ENCODE measurements around the gene XKR7.
"Not testable (repeated sequence)": the region's sequence is repeated elsewhere in the genome, so short reads cannot be mapped to it uniquely, and the experiment has no call there.

Gene XKR7, protein sequence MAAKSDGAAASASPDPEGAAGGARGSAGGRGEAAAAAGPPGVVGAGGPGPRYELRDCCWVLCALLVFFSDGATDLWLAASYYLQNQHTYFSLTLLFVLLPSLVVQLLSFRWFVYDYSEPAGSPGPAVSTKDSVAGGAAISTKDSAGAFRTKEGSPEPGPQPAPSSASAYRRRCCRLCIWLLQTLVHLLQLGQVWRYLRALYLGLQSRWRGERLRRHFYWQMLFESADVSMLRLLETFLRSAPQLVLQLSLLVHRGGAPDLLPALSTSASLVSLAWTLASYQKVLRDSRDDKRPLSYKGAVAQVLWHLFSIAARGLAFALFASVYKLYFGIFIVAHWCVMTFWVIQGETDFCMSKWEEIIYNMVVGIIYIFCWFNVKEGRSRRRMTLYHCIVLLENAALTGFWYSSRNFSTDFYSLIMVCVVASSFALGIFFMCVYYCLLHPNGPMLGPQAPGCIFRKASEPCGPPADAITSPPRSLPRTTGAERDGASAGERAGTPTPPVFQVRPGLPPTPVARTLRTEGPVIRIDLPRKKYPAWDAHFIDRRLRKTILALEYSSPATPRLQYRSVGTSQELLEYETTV

DNA sequence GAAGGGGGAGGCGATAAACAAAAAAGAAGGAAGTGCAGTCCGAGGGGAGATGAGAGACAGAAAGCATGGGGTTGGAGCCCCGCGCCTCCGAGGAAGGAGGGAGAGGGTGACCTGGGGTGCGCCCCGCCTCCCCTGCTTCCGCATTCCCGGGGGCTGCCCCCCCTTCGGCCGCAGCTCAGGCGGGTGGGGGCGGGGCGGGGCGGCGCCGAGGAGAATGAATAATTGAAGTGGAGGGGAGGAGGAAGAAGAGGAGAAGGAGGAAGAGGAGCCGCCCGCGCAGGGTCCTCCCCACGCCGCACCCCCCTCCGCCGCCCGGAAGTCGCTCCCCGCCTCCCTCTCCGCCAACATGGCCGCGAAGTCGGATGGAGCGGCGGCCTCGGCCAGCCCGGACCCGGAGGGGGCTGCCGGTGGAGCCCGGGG is at the start of gene XKR7:
TSS of gene XKR7 (plus strand) at position 322 of the 420 bp plus-strand sequence. CDS start at position 347, 25 bp downstream.
- Mint-ChIP-seq H3K9me3 (no peaks in the 10 kb centered on the region), H3K27ac (no peak within 1 kb of the TSS), H3K27me3 (peaks cover 61% of the 10 kb centered on the region), H3K36me3 (ENCODE audit: low read depth) (no peaks in the 10 kb centered on the region), H3K4me1 (ENCODE audit: low read depth) (peaks cover 4% of the 10 kb centered on the region), H3K4me3 (peak within 1 kb of the TSS; percentile 88)

- Mint-ChIP-seq H3K9me3 (no peaks in the 10 kb centered on the region), H3K4me1 (ENCODE audit: low read depth) (peaks cover 6% of the 10 kb centered on the region), H3K27ac (no peak overlapping the region), H3K36me3 (ENCODE audit: low read depth) (no peaks in the 10 kb centered on the region), H3K27me3 (peaks cover 23% of the 10 kb centered on the region), H3K4me3 (no peak overlapping the region)
Measured at GRCh38 chr20:31918466-31919105, 49.4 kb upstream of the XKR7 start.

DNA sequence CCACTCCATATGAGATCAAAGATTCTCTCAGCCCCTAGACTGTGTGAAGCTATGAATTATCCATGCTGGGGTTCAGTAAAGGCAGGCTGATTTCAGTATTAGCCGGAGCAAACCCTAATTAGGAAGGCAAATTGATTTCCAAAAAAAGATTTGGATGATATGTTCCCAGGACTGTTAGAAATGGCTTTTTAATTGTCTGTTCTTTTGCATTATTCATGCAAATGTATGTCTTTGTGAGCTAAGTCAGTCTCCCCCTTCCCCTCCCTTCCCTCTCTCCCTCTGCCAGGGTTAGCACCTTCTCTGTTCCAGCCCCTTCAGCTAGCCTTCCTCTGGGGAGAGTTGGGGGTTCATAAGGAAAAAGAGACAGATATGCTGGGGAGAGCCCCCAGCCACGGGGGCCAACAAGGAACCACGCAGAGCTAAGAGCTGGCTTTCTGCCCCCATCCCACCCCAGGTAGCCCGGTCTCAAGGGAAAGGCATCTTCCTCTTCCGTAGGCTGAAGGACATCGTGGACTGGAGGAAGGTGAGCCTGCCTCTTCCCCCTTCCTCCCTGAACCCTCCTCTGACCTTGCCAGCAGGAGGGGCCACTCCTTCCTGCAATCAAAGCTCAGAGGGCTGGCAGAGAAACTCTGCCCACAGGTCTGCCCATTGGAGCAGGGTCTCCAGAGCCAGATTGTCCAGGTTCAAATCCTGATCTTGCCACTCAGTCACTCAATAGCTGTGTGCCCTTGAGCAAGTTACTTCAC is 48.4 kb upstream of the XKR7 start:
- H3K36me3 Mint-ChIP-seq (ENCODE audit: low read depth): no peaks in the 10 kb centered on the region
- peaks cover 31% of the 10 kb centered on the region for H3K27me3 Mint-ChIP-seq
- no peaks in the 10 kb centered on the region for H3K9me3 Mint-ChIP-seq
- no peak overlapping the region for H3K4me3 Mint-ChIP-seq
- H3K4me1 Mint-ChIP-seq (ENCODE audit: low read depth): peaks cover 16% of the 10 kb centered on the region
- H3K27ac Mint-ChIP-seq: no peak overlapping the region

DNA sequence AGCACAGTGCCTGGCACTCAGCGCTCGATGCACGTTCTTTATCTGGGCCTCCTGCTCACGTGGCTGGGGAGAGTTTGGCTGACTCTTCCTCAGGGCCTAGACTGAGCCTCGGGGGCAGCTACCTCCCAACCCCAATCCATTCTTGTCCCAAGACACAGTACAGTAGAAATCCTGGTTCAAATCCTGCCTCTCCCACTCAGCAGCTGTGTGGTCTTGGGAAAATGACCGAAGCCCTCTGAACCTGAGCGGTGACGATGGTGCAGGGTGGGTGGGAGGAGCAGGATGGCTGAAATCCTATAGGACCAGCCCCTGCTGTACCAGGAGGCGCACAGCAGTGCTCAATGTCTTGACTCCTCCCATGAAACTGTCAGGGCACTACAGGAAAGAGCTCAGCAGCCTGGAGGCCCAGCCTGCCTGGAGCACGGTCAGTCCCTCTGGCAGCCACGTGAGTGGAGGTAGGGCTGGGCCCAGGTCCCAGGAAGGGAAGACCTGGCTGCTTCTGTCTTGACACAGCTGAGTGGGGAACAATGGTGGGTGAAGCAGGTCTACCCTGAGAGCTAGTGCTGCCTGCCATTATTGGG is 47.6 kb upstream of the XKR7 start:
- no peak overlapping the region for H3K27ac Mint-ChIP-seq
- peaks cover 16% of the 10 kb centered on the region for H3K4me1 Mint-ChIP-seq (ENCODE audit: low read depth)
- H3K9me3 Mint-ChIP-seq: no peaks in the 10 kb centered on the region
- H3K4me3 Mint-ChIP-seq: no peak overlapping the region
- peaks cover 31% of the 10 kb centered on the region for H3K27me3 Mint-ChIP-seq
- H3K36me3 Mint-ChIP-seq (ENCODE audit: low read depth): no peaks in the 10 kb centered on the region

DNA sequence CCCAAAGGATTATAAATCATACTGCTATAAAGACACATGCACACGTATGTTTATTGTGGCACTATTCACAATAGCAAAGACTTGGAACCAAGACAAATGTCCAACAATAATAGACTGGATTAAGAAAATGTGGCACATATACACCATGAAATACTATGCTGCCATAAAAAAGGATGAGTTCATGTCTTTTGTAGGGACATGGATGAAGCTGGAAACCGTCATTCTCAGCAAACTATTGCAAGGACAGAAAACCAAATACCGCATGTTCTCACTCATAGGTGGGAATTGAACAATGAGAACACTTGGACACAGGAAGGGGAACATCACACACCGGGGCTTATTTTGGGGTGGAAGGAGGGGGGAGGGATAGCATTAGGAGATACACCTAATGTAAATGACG is 46.5 kb upstream of the XKR7 start:
- H3K27me3 Mint-ChIP-seq: peaks cover 31% of the 10 kb centered on the region
- not testable (repeated sequence) for H3K9me3 Mint-ChIP-seq; H3K36me3 Mint-ChIP-seq (ENCODE audit: low read depth); H3K4me3 Mint-ChIP-seq; H3K27ac Mint-ChIP-seq
- H3K4me1 Mint-ChIP-seq (ENCODE audit: low read depth): peaks cover 16% of the 10 kb centered on the region

DNA sequence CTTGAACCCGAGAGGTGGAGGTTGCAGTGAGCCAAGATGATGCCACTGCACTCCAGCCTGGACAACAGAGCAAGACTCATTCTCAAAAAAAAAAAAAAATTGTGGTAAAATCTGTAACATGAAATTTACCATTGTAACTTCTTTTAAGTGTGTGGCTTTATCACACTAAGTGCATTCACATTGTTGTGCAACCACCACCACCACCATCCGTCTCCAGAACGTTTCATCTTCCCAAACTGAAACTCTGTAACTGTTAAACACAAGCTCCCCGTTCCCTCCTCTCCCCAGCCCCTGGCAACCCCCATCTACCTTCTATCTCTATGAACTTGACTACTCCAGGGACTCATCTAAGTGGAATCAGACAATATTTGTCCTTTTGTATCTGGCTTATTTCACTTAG is 45.8 kb upstream of the XKR7 start:
- H3K36me3 Mint-ChIP-seq (ENCODE audit: low read depth): no peaks in the 10 kb centered on the region
- peaks cover 31% of the 10 kb centered on the region for H3K27me3 Mint-ChIP-seq
- H3K4me3 Mint-ChIP-seq: no peak overlapping the region
- H3K27ac Mint-ChIP-seq: no peak overlapping the region
- H3K4me1 Mint-ChIP-seq (ENCODE audit: low read depth): peaks cover 16% of the 10 kb centered on the region
- no peaks in the 10 kb centered on the region for H3K9me3 Mint-ChIP-seq

GRCh38 chr20:31922588-31922987 is 45.4 kb upstream of the XKR7 start:
- no peaks in the 10 kb centered on the region for H3K9me3 Mint-ChIP-seq
- peaks cover 16% of the 10 kb centered on the region for H3K4me1 Mint-ChIP-seq (ENCODE audit: low read depth)

DNA sequence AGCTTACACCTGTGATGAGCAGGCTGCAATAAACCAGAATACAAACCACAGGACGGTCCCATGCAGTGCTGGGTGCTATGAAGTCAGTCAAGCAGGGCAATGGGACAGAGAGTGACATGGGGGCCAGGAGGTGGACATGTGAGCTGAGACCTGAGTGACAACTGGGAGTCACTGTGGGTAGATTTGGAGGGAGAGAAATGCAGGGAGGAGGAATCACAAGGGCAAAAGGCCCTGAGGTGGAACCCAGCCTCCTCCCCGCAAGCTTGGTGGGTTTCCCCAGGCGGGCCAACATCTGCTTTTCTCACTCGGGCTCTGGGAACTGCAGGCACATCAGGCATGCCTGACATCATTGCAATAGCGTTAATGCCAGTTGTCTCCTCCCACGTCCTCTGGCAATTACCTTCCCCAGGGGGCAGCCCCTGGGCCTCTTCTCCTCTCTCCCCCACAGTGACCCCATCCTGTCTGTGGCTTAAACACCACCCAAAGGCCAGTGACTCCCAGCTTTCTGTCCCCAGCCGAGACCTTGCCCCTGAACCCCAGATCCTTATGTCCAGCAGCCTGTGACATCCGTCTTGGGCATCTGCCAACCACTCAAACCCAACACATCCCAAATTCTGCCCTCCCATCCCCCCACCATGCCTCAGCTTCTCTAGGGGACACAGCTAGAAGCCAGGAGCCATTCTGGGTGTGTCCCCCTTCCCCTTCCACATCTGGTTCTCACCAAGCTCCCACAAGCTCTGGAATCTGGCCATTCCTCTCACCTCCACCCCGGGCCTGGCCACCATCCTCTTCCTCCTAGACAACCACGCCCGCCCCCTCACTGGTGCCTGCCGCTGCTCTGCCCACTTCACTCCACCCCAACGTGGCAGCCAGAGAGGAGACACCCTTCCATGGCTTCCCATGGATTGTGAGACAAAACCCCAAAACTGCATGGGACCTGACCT is 44.3 kb upstream of the XKR7 start:
- Mint-ChIP-seq H3K27ac (peak overlapping the region; percentile 31), H3K4me1 (ENCODE audit: low read depth) (peaks cover 16% of the 10 kb centered on the region), H3K27me3 (peaks cover 18% of the 10 kb centered on the region), H3K36me3 (ENCODE audit: low read depth) (no peaks in the 10 kb centered on the region), H3K4me3 (no peak overlapping the region), H3K9me3 (no peaks in the 10 kb centered on the region)

More at GRCh38 chr20:31922588-31922987, 45.4 kb upstream of the XKR7 start:
- Mint-ChIP-seq H3K27me3 (peaks cover 27% of the 10 kb centered on the region), H3K27ac (no peak overlapping the region), H3K36me3 (ENCODE audit: low read depth) (no peaks in the 10 kb centered on the region), H3K4me3 (no peak overlapping the region)

DNA sequence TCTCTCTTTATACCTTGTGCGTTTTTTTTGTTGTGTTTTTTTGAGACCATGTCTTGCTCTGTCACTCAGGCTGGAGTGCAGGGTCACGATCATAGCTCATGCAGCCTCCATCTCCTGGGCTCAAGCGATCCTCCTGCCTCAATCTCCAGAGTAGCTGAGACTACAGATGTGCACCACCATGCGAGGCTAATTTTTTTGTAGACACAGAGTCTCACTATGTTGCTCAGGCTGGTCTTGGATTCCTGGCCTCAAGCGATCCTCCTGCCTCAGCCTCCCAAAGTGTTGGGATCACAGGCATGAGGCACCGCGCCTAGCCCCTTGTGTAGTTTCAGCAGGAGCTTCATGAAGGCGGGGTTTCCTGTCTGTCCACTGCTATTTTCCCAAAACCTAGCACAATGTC is 43.4 kb upstream of the XKR7 start:
- Mint-ChIP-seq H3K27ac (no peak overlapping the region), H3K27me3 (peaks cover 21% of the 10 kb centered on the region), H3K4me3 (no peak overlapping the region), H3K4me1 (ENCODE audit: low read depth) (peaks cover 16% of the 10 kb centered on the region), H3K9me3 (no peaks in the 10 kb centered on the region), H3K36me3 (ENCODE audit: low read depth) (no peaks in the 10 kb centered on the region)

- peaks cover 16% of the 10 kb centered on the region for H3K4me1 Mint-ChIP-seq (ENCODE audit: low read depth)
- H3K4me3 Mint-ChIP-seq: no peak overlapping the region
- peak overlapping the region; percentile 51 for H3K27ac Mint-ChIP-seq
- H3K9me3 Mint-ChIP-seq: no peaks in the 10 kb centered on the region
- no peaks in the 10 kb centered on the region for H3K36me3 Mint-ChIP-seq (ENCODE audit: low read depth)
- peaks cover 26% of the 10 kb centered on the region for H3K27me3 Mint-ChIP-seq
Measured at GRCh38 chr20:31925631-31926030, 42.3 kb upstream of the XKR7 start.

DNA sequence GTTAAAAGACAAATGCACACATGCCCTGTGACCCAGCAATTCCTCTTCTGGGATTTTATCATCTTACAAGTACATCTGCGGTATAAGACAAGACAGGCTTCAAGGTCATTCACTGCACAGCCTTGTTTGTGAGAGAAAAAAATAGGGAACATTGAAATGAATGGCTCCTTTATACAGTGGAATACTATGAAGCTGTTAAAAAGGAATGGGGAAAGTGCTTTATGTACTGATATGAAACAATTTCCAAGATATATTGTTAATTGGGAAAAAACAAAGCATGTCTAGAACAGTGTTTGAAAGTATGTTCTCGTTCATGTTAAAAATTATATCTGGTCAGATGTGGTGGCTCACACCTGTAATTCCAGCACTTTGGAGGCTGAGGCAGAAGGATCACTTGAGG is 41.5 kb upstream of the XKR7 start:
- no peaks in the 10 kb centered on the region for H3K9me3 Mint-ChIP-seq
- H3K4me1 Mint-ChIP-seq (ENCODE audit: low read depth): peaks cover 16% of the 10 kb centered on the region
- no peaks in the 10 kb centered on the region for H3K36me3 Mint-ChIP-seq (ENCODE audit: low read depth)
- H3K27me3 Mint-ChIP-seq: peaks cover 24% of the 10 kb centered on the region
- H3K4me3 Mint-ChIP-seq: no peak overlapping the region
- no peak overlapping the region for H3K27ac Mint-ChIP-seq

DNA sequence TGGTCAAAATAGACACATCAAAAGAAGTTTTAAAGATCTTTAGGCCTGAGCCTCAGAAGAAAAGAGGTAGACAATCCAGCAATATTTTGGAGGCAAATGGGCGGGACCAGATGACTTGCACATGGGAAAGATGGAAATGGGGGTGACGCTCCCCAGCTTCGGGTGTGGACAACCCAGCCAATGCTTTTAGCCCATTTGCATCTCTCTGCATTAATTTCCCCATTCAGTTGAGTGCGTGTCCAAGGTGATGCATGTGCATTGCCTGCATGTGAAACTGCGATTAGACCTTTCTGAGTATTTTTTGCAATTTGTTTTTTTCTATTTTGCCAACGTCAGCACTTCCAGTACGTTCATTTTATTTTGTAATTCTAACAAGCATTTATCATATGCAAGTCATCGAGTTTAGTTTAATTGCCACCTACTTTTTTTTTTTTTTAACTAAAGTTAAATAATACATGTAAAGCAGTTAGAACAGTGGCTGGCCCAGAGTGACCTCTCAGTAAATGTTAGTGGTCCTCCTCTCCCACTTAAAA is 40.3 kb upstream of the XKR7 start:
- Mint-ChIP-seq H3K36me3 (ENCODE audit: low read depth) (no peaks in the 10 kb centered on the region), H3K4me1 (ENCODE audit: low read depth) (peaks cover 16% of the 10 kb centered on the region), H3K4me3 (no peak overlapping the region), H3K27me3 (peaks cover 24% of the 10 kb centered on the region), H3K27ac (no peak overlapping the region), H3K9me3 (no peaks in the 10 kb centered on the region)

GRCh38 chr20:31929631-31930030 is 38.3 kb upstream of the XKR7 start:
- H3K4me1 Mint-ChIP-seq (ENCODE audit: low read depth); H3K9me3 Mint-ChIP-seq; H3K4me3 Mint-ChIP-seq; H3K27ac Mint-ChIP-seq; H3K36me3 Mint-ChIP-seq (ENCODE audit: low read depth): not testable (repeated sequence)
- peaks cover 13% of the 10 kb centered on the region for H3K27me3 Mint-ChIP-seq

Data from stimulated activated naive CD8-positive, alpha-beta T cell treated with anti-CD3 and anti-CD28 coated beads, Interleukin-15, Interleukin-2, amounts not matched to agents 100 ng/mL and 50 ng/mL, for 24 hours (primary cell).